GM20000 (cell line): ENCODE results near the gene CLN6.

ENCODE experiments used
- DNase-seq: peaks from one replicate; pipeline ENCODE4 v3.0.0; 2012; ENCODE audit warnings: low spot score
- TF ChIP-seq, protein P1 (sequence below): IDR thresholded peaks from 2 replicates; pipeline ENCODE4 v1.5.1; 2012; ENCODE audit warnings: mild to moderate bottlenecking, control low read depth; ENCODE audit errors: extremely low read depth, missing control alignments

The CLN6 gene

DNA sequence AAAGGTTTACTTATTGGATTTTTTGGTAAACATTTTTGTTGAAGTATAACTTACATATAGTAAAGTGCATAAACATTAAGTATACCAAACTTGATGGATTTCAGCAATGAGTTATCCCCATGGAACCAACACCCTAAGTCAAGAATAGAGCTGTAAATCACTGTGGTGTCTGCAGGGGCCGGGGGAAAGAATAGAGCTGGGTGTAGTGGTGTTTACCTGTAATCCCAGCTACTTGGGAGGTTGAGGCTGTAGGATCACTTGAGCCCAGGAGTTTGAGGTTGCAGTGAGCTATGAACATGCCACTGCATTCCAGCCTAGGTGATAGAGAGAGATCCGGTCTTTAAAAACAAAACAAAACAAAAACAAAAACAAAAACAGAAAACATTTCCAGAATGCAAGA, 34.8 kb upstream of the CLN6 start:
- TF ChIP-seq, protein P1, sequence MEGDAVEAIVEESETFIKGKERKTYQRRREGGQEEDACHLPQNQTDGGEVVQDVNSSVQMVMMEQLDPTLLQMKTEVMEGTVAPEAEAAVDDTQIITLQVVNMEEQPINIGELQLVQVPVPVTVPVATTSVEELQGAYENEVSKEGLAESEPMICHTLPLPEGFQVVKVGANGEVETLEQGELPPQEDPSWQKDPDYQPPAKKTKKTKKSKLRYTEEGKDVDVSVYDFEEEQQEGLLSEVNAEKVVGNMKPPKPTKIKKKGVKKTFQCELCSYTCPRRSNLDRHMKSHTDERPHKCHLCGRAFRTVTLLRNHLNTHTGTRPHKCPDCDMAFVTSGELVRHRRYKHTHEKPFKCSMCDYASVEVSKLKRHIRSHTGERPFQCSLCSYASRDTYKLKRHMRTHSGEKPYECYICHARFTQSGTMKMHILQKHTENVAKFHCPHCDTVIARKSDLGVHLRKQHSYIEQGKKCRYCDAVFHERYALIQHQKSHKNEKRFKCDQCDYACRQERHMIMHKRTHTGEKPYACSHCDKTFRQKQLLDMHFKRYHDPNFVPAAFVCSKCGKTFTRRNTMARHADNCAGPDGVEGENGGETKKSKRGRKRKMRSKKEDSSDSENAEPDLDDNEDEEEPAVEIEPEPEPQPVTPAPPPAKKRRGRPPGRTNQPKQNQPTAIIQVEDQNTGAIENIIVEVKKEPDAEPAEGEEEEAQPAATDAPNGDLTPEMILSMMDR = no peak
- DNase-seq = no peak

GRCh38 chr15:68262514-68263356, 33.2 kb upstream of the CLN6 start:
- no peak for DNase-seq
- TF ChIP-seq, protein P1 = no peak

- DNase-seq = no peak
- TF ChIP-seq, protein P1 = no peak
These were observed 32.5 kb upstream of the CLN6 start for GRCh38 chr15:68261980-68262379.

- TF ChIP-seq, protein P1 = no peak
- no peak for DNase-seq
These were observed 31.7 kb upstream of the CLN6 start for GRCh38 chr15:68261241-68261640.

DNA sequence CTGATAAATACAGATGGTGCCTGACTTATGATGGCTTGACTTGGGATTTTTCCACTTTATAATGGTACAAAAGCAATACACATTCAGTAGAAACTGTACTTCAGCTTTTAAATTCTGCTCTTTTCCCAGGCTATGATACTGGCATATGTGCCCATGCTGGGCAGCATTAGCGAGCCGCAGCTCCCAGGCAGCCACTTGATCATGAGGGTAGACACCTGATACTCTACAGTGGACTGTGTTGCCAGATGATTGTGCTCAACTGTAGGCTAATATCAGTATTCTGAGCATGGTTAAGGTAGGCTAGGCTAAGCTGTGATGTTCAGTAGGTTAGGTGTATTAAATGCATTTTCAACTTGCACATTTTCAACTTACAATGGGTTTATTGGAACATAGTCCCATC, 30.4 kb upstream of the CLN6 start:
- no peak for DNase-seq
- TF ChIP-seq, protein P1 = no peak

DNA sequence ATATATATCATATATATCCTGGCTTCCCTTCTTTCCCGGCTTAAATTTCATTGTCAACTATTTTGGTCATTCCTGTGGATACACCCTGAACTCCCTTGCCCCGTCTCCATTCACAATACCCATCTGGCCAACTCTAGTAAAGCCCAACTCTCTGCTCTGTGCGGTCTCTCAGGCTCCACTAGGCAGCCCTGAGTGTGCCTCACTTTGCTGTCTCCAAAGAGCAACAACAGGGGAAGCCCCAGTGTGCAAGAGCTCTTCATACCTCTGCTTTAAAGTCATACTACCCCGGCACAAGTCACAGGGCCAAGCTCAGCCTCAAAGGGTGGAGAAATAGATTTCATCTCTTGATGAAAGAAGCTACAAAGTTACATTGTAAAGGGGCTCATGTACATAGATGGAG, 29.2 kb upstream of the CLN6 start:
- no peak for DNase-seq
- TF ChIP-seq, protein P1 = no peak

GRCh38 chr15:68256675-68257450, 27.3 kb upstream of the CLN6 start:
- TF ChIP-seq, protein P1 = no peak
- DNase-seq = peak; percentile 37
